Measurements from ENCODE around the gene PI4KB.

GRCh38 chr1:151373196-151373595, 46.0 kb upstream of the PI4KB start:
- TF ChIP-seq, protein P1, sequence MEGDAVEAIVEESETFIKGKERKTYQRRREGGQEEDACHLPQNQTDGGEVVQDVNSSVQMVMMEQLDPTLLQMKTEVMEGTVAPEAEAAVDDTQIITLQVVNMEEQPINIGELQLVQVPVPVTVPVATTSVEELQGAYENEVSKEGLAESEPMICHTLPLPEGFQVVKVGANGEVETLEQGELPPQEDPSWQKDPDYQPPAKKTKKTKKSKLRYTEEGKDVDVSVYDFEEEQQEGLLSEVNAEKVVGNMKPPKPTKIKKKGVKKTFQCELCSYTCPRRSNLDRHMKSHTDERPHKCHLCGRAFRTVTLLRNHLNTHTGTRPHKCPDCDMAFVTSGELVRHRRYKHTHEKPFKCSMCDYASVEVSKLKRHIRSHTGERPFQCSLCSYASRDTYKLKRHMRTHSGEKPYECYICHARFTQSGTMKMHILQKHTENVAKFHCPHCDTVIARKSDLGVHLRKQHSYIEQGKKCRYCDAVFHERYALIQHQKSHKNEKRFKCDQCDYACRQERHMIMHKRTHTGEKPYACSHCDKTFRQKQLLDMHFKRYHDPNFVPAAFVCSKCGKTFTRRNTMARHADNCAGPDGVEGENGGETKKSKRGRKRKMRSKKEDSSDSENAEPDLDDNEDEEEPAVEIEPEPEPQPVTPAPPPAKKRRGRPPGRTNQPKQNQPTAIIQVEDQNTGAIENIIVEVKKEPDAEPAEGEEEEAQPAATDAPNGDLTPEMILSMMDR (conservative IDR thresholded peaks at IDR 0.05; ENCODE audit: low read length): no peak
- TF ChIP-seq EZH2phosphoT487 (IDR thresholded peaks at IDR 0.05; ENCODE audit: borderline replicate concordance): no peak

All from Loucy (cell line).